Activated B cell treated with CpG ODN at 0.5 μM for 24 hours (primary cell): ENCODE results near the gene MYOM3. TPM values are rescaled to one million over a fixed set of nuclear protein-coding genes. Genes with fewer than 3 reads are reported as not detected.

Source experiments
- ATAC-seq: fragments of 200-7000 bp; cut with Tn5 transposase; one replicate; pipeline ENCODE4 v1.10.0; 2021; ENCODE audit warnings: low read depth, mild to moderate bottlenecking, moderate library complexity
- CTCF ChIA-PET: fragments of 350-600 bp; sonication (Branson Sonifier 250); formaldehyde crosslinking; loops from one replicate; lab custom pipeline; 2021; ENCODE audit warnings: antibody characterized with exemption; lab: Charles Lee
- POLR2A ChIA-PET: fragments of 350-600 bp; sonication (Branson Sonifier 250); formaldehyde crosslinking; loops from one replicate; lab custom pipeline; 2021; ENCODE audit warnings: antibody characterized with exemption; lab: Charles Lee
- DNase-seq: peaks from one replicate; pipeline ENCODE4 v3.0.0; 2022
- H3K27ac Mint-ChIP-seq: one replicate; pipeline ENCODE4 v1.8.0; 2020; ENCODE audit warnings: mixed read lengths
- H3K27me3 Mint-ChIP-seq: one replicate; pipeline ENCODE4 v1.8.0; 2021; ENCODE audit warnings: mixed read lengths
- H3K36me3 Mint-ChIP-seq: one replicate; pipeline ENCODE4 v1.8.0; 2021; ENCODE audit warnings: low read depth, mixed read lengths
- H3K4me1 Mint-ChIP-seq: one replicate; pipeline ENCODE4 v1.8.0; 2021; ENCODE audit warnings: mixed read lengths
- H3K4me3 Mint-ChIP-seq: one replicate; pipeline ENCODE4 v1.8.0; 2020; ENCODE audit warnings: mild to moderate bottlenecking, mixed read lengths
- H3K9me3 Mint-ChIP-seq: one replicate; pipeline ENCODE4 v1.8.0; 2020; ENCODE audit warnings: mixed read lengths
- CTCF ChIP-seq: fragments of 200-600 bp; IDR thresholded peaks from one replicate; pipeline ENCODE4 v1.8.0; 2022; ENCODE audit warnings: antibody characterized with exemption, mild to moderate bottlenecking
- intact Hi-C: fragments of 100-400 bp; cut with micrococcal nuclease; formaldehyde crosslinking; loops from one replicate; pipeline ENCODE4 v1.15.1; 2024
- total RNA-seq: library from RNA; stranded (reverse); gene quantifications from 2 replicates; pipeline ENCODE4 v1.2.3, GENCODE V29; 2022

The MYOM3 gene
- total RNA-seq, 1 donor from 2014 or later, result not detected

GRCh38 chr1:24139841-24140425 is 28.0 kb upstream of the MYOM3 start:
- Mint-ChIP-seq H3K27me3 (peaks cover 13% of the 10 kb centered on the region), H3K4me1 (peaks cover 3% of the 10 kb centered on the region), H3K9me3 (peaks cover 6% of the 10 kb centered on the region), H3K36me3 (no peaks in the 10 kb centered on the region), H3K27ac (no peak overlapping the region), H3K4me3 (no peak overlapping the region)
- no peak for TF ChIP-seq CTCF
- ChIA-PET CTCF (interaction anchor here (0.8 kb wide), 1 partner anchor 10 kb away, joined by 4 read pairs; no protein-coding TSS in a partner anchor), POLR2A (no interaction called here)
- ATAC-seq (no peak), DNase-seq (no peak)
- intact Hi-C loops, result no loop called here

GRCh38 chr1:24139222-24139489 is 27.2 kb upstream of the MYOM3 start:
- ATAC-seq (no peak), DNase-seq (no peak)
- Mint-ChIP-seq H3K4me1 (no peaks in the 10 kb centered on the region), H3K9me3 (peaks cover 9% of the 10 kb centered on the region), H3K27ac (no peak overlapping the region), H3K4me3 (no peak overlapping the region), H3K36me3 (no peaks in the 10 kb centered on the region), H3K27me3 (peaks cover 10% of the 10 kb centered on the region)
- CTCF ChIA-PET, result no interaction called here
- intact Hi-C loops, result no loop called here
- no peak for TF ChIP-seq CTCF
- POLR2A ChIA-PET, result no interaction called here

GRCh38 chr1:24138476-24139221 is 26.7 kb upstream of the MYOM3 start:
- intact Hi-C loops, result no loop called here

GRCh38 chr1:24136956-24137539 is 25.1 kb upstream of the MYOM3 start:
- ChIA-PET POLR2A (no interaction called here), CTCF (no interaction called here)
- DNase-seq, result no peak
- no peak for TF ChIP-seq CTCF
- Mint-ChIP-seq H3K4me1 (no peaks in the 10 kb centered on the region), H3K27me3 (peaks cover 12% of the 10 kb centered on the region), H3K36me3 (no peaks in the 10 kb centered on the region), H3K4me3 (no peak overlapping the region), H3K27ac (no peak overlapping the region), H3K9me3 (peaks cover 9% of the 10 kb centered on the region)
- ATAC-seq, result no peak
- intact Hi-C loops, result no loop called here

More at GRCh38 chr1:24138476-24139221, 26.7 kb upstream of the MYOM3 start:
- Mint-ChIP-seq H3K27ac (no peak overlapping the region), H3K9me3 (peaks cover 9% of the 10 kb centered on the region), H3K4me1 (no peaks in the 10 kb centered on the region), H3K4me3 (no peak overlapping the region), H3K27me3 (peaks cover 12% of the 10 kb centered on the region), H3K36me3 (no peaks in the 10 kb centered on the region)
- no peak for TF ChIP-seq CTCF
- CTCF ChIA-PET, result no interaction called here
- DNase-seq (no peak), ATAC-seq (no peak)
- POLR2A ChIA-PET, result no interaction called here

GRCh38 chr1:24134376-24134775 is 22.4 kb upstream of the MYOM3 start:
- ChIA-PET CTCF (interaction anchor here (1.9 kb wide), 1 partner anchor 16 kb away, joined by 4 read pairs; no protein-coding TSS in a partner anchor), POLR2A (interaction anchor here (0.6 kb wide), 1 partner anchor 54 kb away, joined by 6 read pairs; no protein-coding TSS in a partner anchor)
- Mint-ChIP-seq H3K4me3 (no peak overlapping the region), H3K27ac (no peak overlapping the region), H3K9me3 (peaks cover 14% of the 10 kb centered on the region), H3K4me1 (no peaks in the 10 kb centered on the region), H3K36me3 (peaks cover 3% of the 10 kb centered on the region), H3K27me3 (peaks cover 7% of the 10 kb centered on the region)
- TF ChIP-seq CTCF, result no peak
- no peak for DNase-seq
- ATAC-seq, result no peak
- intact Hi-C loops, result no loop called here
